A549 (cell line): ENCODE measurements around the gene APAF1. TPM values are rescaled to one million over a fixed set of nuclear protein-coding genes. Genes with fewer than 3 reads are reported as not detected.

Source experiments
- ATAC-seq, 2 experiments: fragments of 200-7000 bp in 1 of 2; fragments of >200 bp in 1 of 2; cut with Nextera tagmentation in 1 of 2; cut with Tn5 transposase in 1 of 2; 3 replicates each; pipeline versions ENCODE4 v1.8.0 to v1.9.1; 2018 to 2020; ENCODE audit warnings: mild to moderate bottlenecking in 1 of 2, moderate library complexity in 1 of 2
- CTCF ChIA-PET: fragments of 300-600 bp; sonication (Branson Sonifier 250); formaldehyde crosslinking; extraction: SDS; loops from one replicate; lab custom pipeline; 2021; ENCODE audit warnings: antibody characterized with exemption, inconsistent platforms; lab: Yijun Ruan, JAX
- POLR2A ChIA-PET: fragments of 350-600 bp; formaldehyde crosslinking; extraction: SDS; loops from one replicate; lab custom pipeline; 2021; ENCODE audit warnings: antibody characterized with exemption, inconsistent platforms; lab: Yijun Ruan, JAX
- DNase-seq, 2 experiments: peaks; one replicate each; pipeline versions ENCODE4 v3.0.0 to v3.0.0-alpha.2; 2011 to 2016; ENCODE audit warnings: low read depth in 1 of 2, low spot score in 1 of 2
- FAIRE-seq: peaks from 2 replicates; lab custom pipeline; 2011; peaks lifted over from hg19 to GRCh38; lab: Jason Lieb, UNC
- H3K27ac ChIP-seq, 2 experiments: fragments of >200 bp; sonication (Bioruptor Twin); formaldehyde crosslinking; 3 replicates each; pipeline ENCODE4 v1.5.1; 2016 to 2017
- H3K4me1 ChIP-seq: fragments of >200 bp; sonication (Bioruptor Twin); formaldehyde crosslinking; 3 replicates; pipeline ENCODE4 v1.6.1; 2016
- H3K4me2 ChIP-seq: fragments of >200 bp; sonication (Bioruptor Twin); formaldehyde crosslinking; 3 replicates; pipeline ENCODE4 v1.6.1; 2016
- H3K4me3 ChIP-seq: fragments of >200 bp; sonication (Bioruptor Twin); formaldehyde crosslinking; 3 replicates; pipeline ENCODE4 v1.5.1; 2016
- H3K9me3 ChIP-seq: fragments of >200 bp; sonication (Bioruptor Twin); formaldehyde crosslinking; 3 replicates; pipeline ENCODE4 v1.6.1; 2016
- BCL3 ChIP-seq: fragments of >200 bp; sonication (Bioruptor Twin); formaldehyde crosslinking; IDR thresholded peaks from 3 replicates; pipeline ENCODE4 v1.6.1; 2016
- CEBPB ChIP-seq, 2 experiments: fragments of >200 bp in 1 of 2; sonication (Bioruptor Twin) in 1 of 2; formaldehyde crosslinking in 1 of 2; IDR thresholded peaks; 2 replicates each; pipeline ENCODE4 v1.6.1; 2012 to 2016
- CHD2 ChIP-seq: fragments of 150-350 bp; IDR thresholded peaks from 2 replicates; pipeline ENCODE4 v1.6.1; 2014; ENCODE audit warnings: low read length; ENCODE audit not compliant: partially characterized antibody
- CHD4 ChIP-seq: fragments of 200-600 bp; sonication (generic); IDR thresholded peaks from 2 replicates; pipeline ENCODE4 v1.6.1; 2016; ENCODE audit warnings: antibody characterized with exemption, mild to moderate bottlenecking, borderline replicate concordance
- E2F6 ChIP-seq: IDR thresholded peaks from 2 replicates; pipeline ENCODE4 v1.6.1; 2012; ENCODE audit warnings: low read depth, borderline replicate concordance
- EHMT2 ChIP-seq: fragments of 200-600 bp; sonication (generic); IDR thresholded peaks from 2 replicates; pipeline ENCODE4 v1.6.1; 2016; ENCODE audit warnings: antibody characterized with exemption, low read depth, mild to moderate bottlenecking, moderate library complexity
- ELK1 ChIP-seq: fragments of 150-350 bp; IDR thresholded peaks from 2 replicates; pipeline ENCODE4 v1.6.1; 2014; ENCODE audit warnings: low read depth, mild to moderate bottlenecking, low read length
- ESRRA ChIP-seq: fragments of 150-350 bp; IDR thresholded peaks from 2 replicates; pipeline ENCODE4 v1.6.1; 2014; ENCODE audit warnings: mild to moderate bottlenecking, low read length, borderline replicate concordance
- FOSL2 ChIP-seq, 2 experiments: fragments of 450-650 bp in 1 of 2; fragments of >200 bp in 1 of 2; sonication (Bioruptor Twin) in 1 of 2; formaldehyde crosslinking; IDR thresholded peaks; 2 replicates each; pipeline versions ENCODE4 v1.5.0 to v1.6.1; 2016 to 2020; ENCODE audit warnings: mild to moderate bottlenecking in 1 of 2, moderate library complexity in 1 of 2
- HOXA7 ChIP-seq: fragments of 250-450 bp; sonication (Bioruptor Pico); IDR thresholded peaks from 2 replicates; pipeline ENCODE4 v1.5.0; 2020; ENCODE audit warnings: mild to moderate bottlenecking, moderate library complexity
- HOXB5 ChIP-seq: fragments of 250-450 bp; sonication (Bioruptor Pico); IDR thresholded peaks from 2 replicates; pipeline ENCODE4 v1.5.0; 2020; ENCODE audit warnings: mild to moderate bottlenecking, moderate library complexity
- JUNB ChIP-seq: fragments of >200 bp; sonication (Bioruptor Twin); formaldehyde crosslinking; IDR thresholded peaks from 2 replicates; pipeline ENCODE4 v1.6.1; 2016
- MAX ChIP-seq: IDR thresholded peaks from 2 replicates; pipeline ENCODE4 v1.6.1; 2012
- NFE2L2 ChIP-seq: fragments of 150-350 bp; conservative IDR thresholded peaks from 2 replicates; pipeline ENCODE4 v1.6.1; 2014; ENCODE audit warnings: low read length
- PHF8 ChIP-seq: fragments of 200-600 bp; sonication (generic); IDR thresholded peaks from 2 replicates; pipeline ENCODE4 v1.6.1; 2016; ENCODE audit warnings: low read depth, mild to moderate bottlenecking, antibody characterized with exemption, moderate library complexity, borderline replicate concordance
- POLR2A ChIP-seq: IDR thresholded peaks from 2 replicates; pipeline ENCODE4 v1.6.1; 2012; ENCODE audit warnings: mild to moderate bottlenecking, low read length
- RAD21 ChIP-seq, 2 experiments: fragments of >200 bp in 1 of 2; sonication (Bioruptor Twin) in 1 of 2; formaldehyde crosslinking in 1 of 2; IDR thresholded peaks in 1 of 2; conservative IDR thresholded peaks in 1 of 2; 2 replicates in 1 of 2; 3 replicates in 1 of 2; pipeline ENCODE4 v1.6.1; 2012 to 2018; ENCODE audit warnings: inconsistent platforms in 1 of 2
- RNF2 ChIP-seq: fragments of 200-600 bp; sonication (generic); IDR thresholded peaks from 2 replicates; pipeline ENCODE4 v1.6.1; 2016; ENCODE audit warnings: low read depth, mild to moderate bottlenecking, antibody characterized with exemption, moderate library complexity, borderline replicate concordance
- TP53 ChIP-seq: fragments of 250-450 bp; sonication (Bioruptor Pico); IDR thresholded peaks from 2 replicates; pipeline ENCODE4 v1.5.0; 2021; ENCODE audit warnings: mild to moderate bottlenecking, moderate library complexity
- ZC3H11A ChIP-seq: fragments of 450-650 bp; IDR thresholded peaks from 2 replicates; pipeline ENCODE4 v1.6.1; 2014; ENCODE audit warnings: antibody characterized with exemption, mild to moderate bottlenecking
- WGBS: methylation state at CpG from one replicate; pipeline ENCODE4 v1.1.6; 2017; ENCODE audit errors: missing lambda C conversion rate; 5-methylcytosine and 5-hydroxymethylcytosine counted together
- polyA plus RNA-seq, 4 experiments: library from polyadenylated mRNA; depleted of rRNA in 3 of 4; stranded (reverse); fragments of >200 nt; fragmentation: RNase III in 1 of 4; extraction: RNeasy Plus Mini Kit Qiagen cat#74134 plus additional on column Dnase treatment in 1 of 4; gene quantifications; 2 replicates in 3 of 4; 3 replicates in 1 of 4; pipeline ENCODE4 v1.2.3, GENCODE V29; 2011 to 2017

Gene APAF1
- polyA plus RNA-seq, 2 of the 4 experiments (the other 2 are of a cell fraction): 13.2 to 15.7 TPM

- no peak overlapping the region for H3K27ac ChIP-seq
- WGBS: 94% methylated on average over 2 of the region's 2 CpGs
- DNase-seq (no peak), FAIRE-seq (no peak), ATAC-seq (no peak)
- no peaks in the 10 kb centered on the region for H3K4me1 ChIP-seq
- ChIA-PET CTCF (interaction anchor here (0.8 to 1.6 kb wide), 3 partner anchors 22 to 277 kb away, joined by 3 to 5 read pairs (median 4); no protein-coding TSS in a partner anchor), POLR2A (no interaction called here)
- no peak overlapping the region for H3K4me2 ChIP-seq
- TF ChIP-seq ELK1: no peak
- TF ChIP-seq EHMT2: no peak
- TF ChIP-seq MAX: no peak
- no peak for TF ChIP-seq PHF8
- no peak for TF ChIP-seq E2F6
- TF ChIP-seq NFE2L2: no peak
- no peak for TF ChIP-seq RAD21 (conservative IDR thresholded peaks at IDR 0.05 in 1 of 2, IDR thresholded peaks at IDR 0.05 in 1 of 2)
- no peak for TF ChIP-seq FOSL2 (IDR thresholded peaks at IDR 0.05)
- no peak for TF ChIP-seq FOSL2 (CRISPR knock-in tag; IDR thresholded peaks at IDR 0.05)
- no peak for TF ChIP-seq POLR2A
- no peak for TF ChIP-seq RNF2
- no peak for TF ChIP-seq CHD4
- TF ChIP-seq JUNB: no peak
- TF ChIP-seq HOXB5 (CRISPR knock-in tag): no peak
- no peak for TF ChIP-seq CEBPB (IDR thresholded peaks at IDR 0.05)
- no peak for TF ChIP-seq HOXA7
- no peak for TF ChIP-seq ZC3H11A
- no peak for TF ChIP-seq CHD2
- no peak for TF ChIP-seq BCL3
- no peak overlapping the region for H3K4me3 ChIP-seq
- no peaks in the 10 kb centered on the region for H3K9me3 ChIP-seq
These were observed 76.2 kb downstream of the APAF1 start for GRCh38 chr12:98721204-98721702.

- DNase-seq (no peak), FAIRE-seq (no peak), ATAC-seq (no peak)
- ChIA-PET CTCF (interaction anchor here (0.8 to 1.3 kb wide), 4 partner anchors 13 to 274 kb away, joined by 3 to 5 read pairs (median 4); no protein-coding TSS in a partner anchor), POLR2A (no interaction called here)
- WGBS: 79% methylated on average over 5 of the region's 5 CpGs
- no peaks in the 10 kb centered on the region for H3K4me1 ChIP-seq
- TF ChIP-seq ESRRA: no peak
- no peak for TF ChIP-seq TP53 (CRISPR knock-in tag)
- TF ChIP-seq FOSL2 (IDR thresholded peaks at IDR 0.05): no peak
- TF ChIP-seq FOSL2 (CRISPR knock-in tag; IDR thresholded peaks at IDR 0.05): peak; percentile 47
- H3K27ac ChIP-seq: no peak overlapping the region
- no peak overlapping the region for H3K4me2 ChIP-seq
- no peak overlapping the region for H3K4me3 ChIP-seq
- H3K9me3 ChIP-seq: no peaks in the 10 kb centered on the region
These were observed 79.5 kb downstream of the APAF1 start for GRCh38 chr12:98724384-98725155.
